Naive thymus-derived CD4-positive, alpha-beta T cell (primary cell): Measurements from ENCODE around the gene OPRM1. TPM values are rescaled to one million over a fixed set of nuclear protein-coding genes. Genes with fewer than 3 reads are reported as not detected.
A peak's percentile ranks its signal among the peaks of the same experiment; 100 is the strongest.

Experiments used
- ATAC-seq: fragments of 150-1000 bp; cut with Tn5 transposase; 2 replicates; pipeline ENCODE4 v1.10.0; 2021; ENCODE audit warnings: mild to moderate bottlenecking, moderate library complexity
- CTCF ChIA-PET: fragments of 350-600 bp; sonication (Branson Sonifier 250); formaldehyde crosslinking; loops from one replicate; lab custom pipeline; 2021; ENCODE audit warnings: antibody characterized with exemption; lab: Charles Lee
- POLR2A ChIA-PET: fragments of 350-600 bp; sonication (Branson Sonifier 250); formaldehyde crosslinking; loops from one replicate; lab custom pipeline; 2021; ENCODE audit warnings: antibody characterized with exemption, inconsistent platforms; lab: Charles Lee
- DNase-seq, 9 donors: peaks; one replicate each; pipeline versions ENCODE4 v3.0.0 to v3.0.0-alpha.2; 2020 to 2022; ENCODE audit warnings: mixed read lengths in 1 of 9
- H3K27ac ChIP-seq: one replicate; pipeline ENCODE4 v1.7.0; 2013; ENCODE audit warnings: mild to moderate bottlenecking, low read depth, low read length, moderate library complexity
- H3K27me3 ChIP-seq, 2 donors: one replicate each; pipeline ENCODE4 v1.7.0; 2013; ENCODE audit warnings: low read length in 2 of 2, mild to moderate bottlenecking in 2 of 2, moderate library complexity in 2 of 2; ENCODE audit not compliant: control insufficient read depth in 2 of 2, insufficient read depth in 2 of 2
- H3K36me3 ChIP-seq, 3 experiments: 1 replicate in 2 of 3; 2 replicates in 1 of 3; pipeline ENCODE4 v1.7.0; 2013; ENCODE audit warnings: low read length in 3 of 3, mild to moderate bottlenecking in 3 of 3, moderate library complexity in 1 of 3; ENCODE audit not compliant: insufficient read depth in 3 of 3, control insufficient read depth in 2 of 3
- H3K4me1 ChIP-seq, 2 donors: one replicate each; pipeline ENCODE4 v1.7.0; 2013; ENCODE audit warnings: low read length in 2 of 2, mild to moderate bottlenecking in 2 of 2, moderate library complexity in 1 of 2; ENCODE audit not compliant: control insufficient read depth in 2 of 2, insufficient read depth in 2 of 2
- H3K4me3 ChIP-seq: 2 replicates; pipeline ENCODE4 v1.7.0; 2013; ENCODE audit warnings: mild to moderate bottlenecking, low read length
- H3K9me3 ChIP-seq, 3 experiments: 1 replicate in 2 of 3; 2 replicates in 1 of 3; pipeline ENCODE4 v1.7.0; 2013; ENCODE audit warnings: low read length in 3 of 3; ENCODE audit not compliant: control insufficient read depth in 2 of 3
- H3K27ac Mint-ChIP-seq, 9 donors: one replicate each; pipeline ENCODE4 v1.8.0; 2020 to 2022; ENCODE audit warnings: mixed read lengths in 9 of 9, mild to moderate bottlenecking in 8 of 9, moderate library complexity in 5 of 9, inconsistent platforms in 2 of 9
- H3K27me3 Mint-ChIP-seq, 5 donors: one replicate each; pipeline ENCODE4 v1.8.0; 2021 to 2022; ENCODE audit warnings: mixed read lengths in 5 of 5, mild to moderate bottlenecking in 1 of 5
- H3K36me3 Mint-ChIP-seq, 5 donors: one replicate each; pipeline ENCODE4 v1.8.0; 2020 to 2022; ENCODE audit warnings: mixed read lengths in 5 of 5, mild to moderate bottlenecking in 3 of 5, inconsistent platforms in 1 of 5
- H3K4me1 Mint-ChIP-seq, 7 donors: one replicate each; pipeline ENCODE4 v1.8.0; 2020 to 2022; ENCODE audit warnings: mixed read lengths in 7 of 7, mild to moderate bottlenecking in 3 of 7, inconsistent platforms in 1 of 7
- H3K4me3 Mint-ChIP-seq, 10 donors: one replicate each; pipeline ENCODE4 v1.8.0; 2020 to 2022; ENCODE audit warnings: mild to moderate bottlenecking in 10 of 10, mixed read lengths in 10 of 10, moderate library complexity in 6 of 10, inconsistent platforms in 2 of 10
- H3K9me3 Mint-ChIP-seq, 11 donors: one replicate each; pipeline ENCODE4 v1.8.0; 2020 to 2022; ENCODE audit warnings: mixed read lengths in 11 of 11, mild to moderate bottlenecking in 4 of 11, inconsistent platforms in 1 of 11, moderate library complexity in 1 of 11
- intact Hi-C, 2 donors: fragments of 100-400 bp; cut with micrococcal nuclease; formaldehyde crosslinking; loops; one replicate each; pipeline ENCODE4 v1.15.1; 2023
- polyA plus RNA-seq, 2 donors: library from polyadenylated mRNA; unstranded; fragments of 300-500 nt; fragmentation: Illumina TruSeq; gene quantifications; one replicate each; pipeline ENCODE4 v1.2.3, GENCODE V29; 2021
- total RNA-seq, 6 experiments: library from RNA in 5 of 6; stranded (reverse) in 5 of 6; gene quantifications; 1 replicate in 5 of 6; 2 replicates in 1 of 6; pipeline ENCODE4 v1.2.3 and lab custom pipeline; 2021 to 2026

The OPRM1 gene
- total and polyA plus RNA-seq, 7 experiments from 2014 or later, result not detected

DNA sequence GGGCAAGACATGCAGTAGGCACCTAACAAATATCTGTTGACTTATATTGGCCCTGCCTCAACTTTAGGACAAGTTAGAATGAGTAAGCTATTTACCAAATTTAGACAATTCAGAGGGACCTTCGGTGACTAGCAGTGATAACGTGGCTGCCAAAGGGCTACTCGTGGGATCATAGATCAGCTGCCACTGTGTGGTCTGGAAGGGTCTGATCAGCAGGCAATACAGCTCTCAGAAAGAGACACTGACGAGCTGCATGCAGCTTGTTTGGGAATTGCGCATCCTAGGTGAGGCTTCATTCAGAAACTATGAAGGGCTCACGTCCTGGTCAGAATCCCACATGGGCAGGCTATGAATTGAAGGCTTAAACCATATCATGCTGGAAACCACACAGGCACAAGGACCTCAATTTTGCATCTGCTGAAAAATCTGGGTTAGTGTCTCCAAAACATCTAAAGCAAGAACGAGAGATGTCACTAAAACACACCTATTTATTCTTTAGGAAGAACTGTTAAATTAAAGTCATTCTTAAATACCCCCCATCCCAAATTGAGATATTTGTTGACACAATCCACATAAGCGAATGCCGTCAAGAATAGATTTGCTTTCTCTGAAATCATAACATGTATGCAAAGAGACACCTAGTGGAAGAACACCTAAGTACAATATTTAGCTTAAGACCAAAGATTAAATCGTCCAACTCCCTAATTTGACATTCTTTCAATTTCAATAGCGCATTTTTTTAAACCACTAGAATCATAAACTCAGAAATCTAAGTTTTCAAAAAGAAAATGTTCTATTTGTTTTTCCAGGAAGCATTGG is 238.0 kb downstream of the OPRM1 start:
- Histone ChIP-seq H3K4me3 (peak overlapping the region; percentile 23), H3K9me3 (no peaks in the 10 kb centered on the region), H3K4me1 (peaks cover 5 to 27% of the 10 kb centered on the region in 2 donors), H3K27me3 (no peaks in the 10 kb centered on the region), H3K36me3 (no peaks in the 10 kb centered on the region), H3K27ac (peak overlapping the region; percentile 27)
- Mint-ChIP-seq H3K27ac (peak overlapping the region in 8 of 9 donors; percentile 44 to 75 (median 64)), H3K4me3 (peak overlapping the region; percentile 59 to 91 (median 68)), H3K9me3 (peaks cover 0 to 1% (median 0%) of the 10 kb centered on the region in 11 donors), H3K36me3 (peaks cover 0 to 1% (median 0%) of the 10 kb centered on the region in 5 donors), H3K27me3 (peaks cover 0 to 16% (median 0%) of the 10 kb centered on the region in 5 donors), H3K4me1 (peaks cover 20 to 50% (median 44%) of the 10 kb centered on the region in 7 donors)
- ATAC-seq (peak; percentile 84), DNase-seq (peak in 7 of 9 donors; percentile 28 to 68 (median 58))
- intact Hi-C loops, result loop anchor here (1.0 to 2.0 kb wide), 7 partner anchors 8 to 123 kb away; no protein-coding TSS in a partner anchor
- ChIA-PET CTCF (interaction anchor here (0.6 to 6.6 kb wide), 33 partner anchors 8 to 457 kb away, joined by 3 to 186 read pairs (median 4); no protein-coding TSS in a partner anchor), POLR2A (interaction anchor here (1.0 to 2.0 kb wide), 13 partner anchors 9 to 123 kb away, joined by 3 to 13 read pairs (median 5); no protein-coding TSS in a partner anchor)

DNA sequence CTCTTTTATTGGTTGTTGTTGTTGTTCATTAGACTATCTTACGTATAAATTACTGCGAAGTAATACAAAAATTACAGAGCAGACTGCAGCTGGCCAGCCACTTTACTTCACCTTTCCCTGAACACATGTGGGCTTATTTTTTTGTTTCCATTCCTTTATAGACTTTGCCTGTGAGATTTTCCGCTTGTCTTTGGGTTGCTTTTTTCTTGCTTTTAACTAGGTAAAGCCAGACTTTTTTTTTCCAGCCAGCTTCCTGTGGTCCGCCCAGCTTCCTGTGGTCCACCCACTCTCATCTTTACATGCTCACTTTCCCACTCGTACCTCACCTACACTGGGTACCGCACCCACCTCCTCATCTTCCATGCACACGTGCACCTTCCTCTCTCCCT is 238.6 kb downstream of the OPRM1 start:
- intact Hi-C loops, result loop anchor here (1.0 to 2.0 kb wide), 7 partner anchors 8 to 123 kb away; no protein-coding TSS in a partner anchor
- peak overlapping the region; percentile 23 for H3K4me3 ChIP-seq
- peak overlapping the region in 8 of 9 donors; percentile 44 to 75 (median 64) for H3K27ac Mint-ChIP-seq
- H3K36me3 Mint-ChIP-seq, result peaks cover 0 to 1% (median 0%) of the 10 kb centered on the region in 5 donors
- peak overlapping the region; percentile 59 to 91 (median 68) for H3K4me3 Mint-ChIP-seq
- ATAC-seq, result no peak
- H3K27me3 ChIP-seq, result no peaks in the 10 kb centered on the region
- no peaks in the 10 kb centered on the region for H3K36me3 ChIP-seq
- peaks cover 0 to 1% (median 0%) of the 10 kb centered on the region in 11 donors for H3K9me3 Mint-ChIP-seq
- H3K27ac ChIP-seq, result peak overlapping the region; percentile 27
- H3K4me1 ChIP-seq, result peaks cover 5 to 27% of the 10 kb centered on the region in 2 donors
- peaks cover 20 to 50% (median 44%) of the 10 kb centered on the region in 7 donors for H3K4me1 Mint-ChIP-seq
- CTCF ChIA-PET, result interaction anchor here (0.6 to 6.6 kb wide), 26 partner anchors 8 to 457 kb away, joined by 3 to 186 read pairs (median 4); no protein-coding TSS in a partner anchor
- H3K27me3 Mint-ChIP-seq, result peaks cover 0 to 16% (median 0%) of the 10 kb centered on the region in 5 donors
- POLR2A ChIA-PET, result interaction anchor here (1.1 to 2.0 kb wide), 10 partner anchors 10 to 124 kb away, joined by 3 to 13 read pairs (median 5); no protein-coding TSS in a partner anchor
- DNase-seq, result peak in 2 of 9 donors; percentile 31 to 48
- H3K9me3 ChIP-seq, result no peaks in the 10 kb centered on the region

DNA sequence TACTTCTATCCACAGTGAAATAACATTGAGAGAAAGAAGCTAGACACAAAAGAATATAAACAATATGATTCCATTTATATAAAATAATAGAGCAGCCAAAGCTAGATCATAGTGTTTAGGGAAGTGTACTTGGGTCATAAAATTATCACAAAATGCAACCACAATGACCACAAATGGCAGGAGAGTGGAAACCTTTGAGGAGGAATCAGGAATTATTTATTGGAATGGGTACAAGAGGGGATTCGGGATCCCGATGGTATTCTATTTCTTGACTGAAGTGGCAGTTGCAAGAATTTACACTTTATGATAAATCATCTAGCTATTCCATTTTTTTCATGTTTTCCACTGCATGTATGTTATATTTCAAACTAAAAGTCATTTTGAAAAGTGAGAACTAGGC is 241.5 kb downstream of the OPRM1 start:
- no peak overlapping the region for H3K4me3 Mint-ChIP-seq
- Histone ChIP-seq H3K27ac (no peak overlapping the region), H3K4me1 (peaks cover 5 to 15% of the 10 kb centered on the region in 2 donors), H3K36me3 (no peaks in the 10 kb centered on the region), H3K27me3 (no peaks in the 10 kb centered on the region), H3K4me3 (no peak overlapping the region), H3K9me3 (no peaks in the 10 kb centered on the region)
- ChIA-PET POLR2A (interaction anchor here (0.6 kb wide), 2 partner anchors 126 to 1969 kb away, joined by 3 read pairs; no protein-coding TSS in a partner anchor), CTCF (interaction anchor here (1.3 kb wide), 2 partner anchors 91 to 126 kb away, joined by 5 to 8 read pairs; no protein-coding TSS in a partner anchor)
- H3K36me3 Mint-ChIP-seq, result no peaks in the 10 kb centered on the region
- intact Hi-C loops, result no loop called here
- ATAC-seq (no peak), DNase-seq (no peak)
- H3K4me1 Mint-ChIP-seq, result peaks cover 16 to 27% (median 27%) of the 10 kb centered on the region in 7 donors
- peaks cover 0 to 6% (median 0%) of the 10 kb centered on the region in 11 donors for H3K9me3 Mint-ChIP-seq
- H3K27ac Mint-ChIP-seq, result no peak overlapping the region
- peaks cover 0 to 10% (median 0%) of the 10 kb centered on the region in 5 donors for H3K27me3 Mint-ChIP-seq

DNA sequence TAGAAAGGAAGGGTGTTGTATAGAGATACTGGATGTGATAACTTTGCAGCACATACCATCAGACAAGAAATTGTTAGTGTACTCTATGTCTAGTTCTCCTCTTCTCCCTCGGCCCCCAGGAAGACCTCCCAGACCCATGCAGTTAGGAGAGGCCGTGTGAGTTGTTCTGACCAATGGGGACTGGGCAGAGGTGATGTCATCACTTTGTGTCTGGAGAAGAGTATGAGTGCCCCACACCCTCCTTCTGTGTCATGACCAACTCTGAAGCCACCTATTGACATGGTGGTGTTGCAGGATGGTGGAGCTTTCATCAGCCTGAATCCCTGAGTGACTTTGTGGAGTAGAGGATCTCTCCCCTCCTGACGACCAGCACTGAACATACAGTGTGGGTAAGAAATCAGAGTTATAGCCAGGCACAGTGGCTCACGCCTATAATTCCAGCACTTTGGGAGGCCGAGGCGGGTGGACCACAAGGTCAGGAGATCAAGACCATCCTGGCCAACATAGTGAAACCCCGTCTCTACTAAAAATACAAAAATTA is 245.3 kb downstream of the OPRM1 start:
- no peaks in the 10 kb centered on the region for H3K4me1 ChIP-seq
- ATAC-seq, result no peak
- POLR2A ChIA-PET, result no interaction called here
- no peaks in the 10 kb centered on the region for H3K36me3 ChIP-seq
- DNase-seq, result no peak
- no peaks in the 10 kb centered on the region for H3K36me3 Mint-ChIP-seq
- H3K27me3 ChIP-seq, result no peaks in the 10 kb centered on the region
- intact Hi-C loops, result no loop called here
- H3K9me3 ChIP-seq, result no peaks in the 10 kb centered on the region
- H3K9me3 Mint-ChIP-seq, result peaks cover 0 to 7% (median 0%) of the 10 kb centered on the region in 11 donors
- no peak overlapping the region for H3K27ac Mint-ChIP-seq
- no peak overlapping the region for H3K4me3 ChIP-seq
- CTCF ChIA-PET, result interaction anchor here (2.0 kb wide), 1 partner anchor 7 kb away, joined by 6 read pairs; no protein-coding TSS in a partner anchor
- H3K27ac ChIP-seq, result no peak overlapping the region
- peaks cover 0 to 9% (median 0%) of the 10 kb centered on the region in 5 donors for H3K27me3 Mint-ChIP-seq
- no peak overlapping the region for H3K4me3 Mint-ChIP-seq
- peaks cover 0 to 1% (median 0%) of the 10 kb centered on the region in 7 donors for H3K4me1 Mint-ChIP-seq

DNA sequence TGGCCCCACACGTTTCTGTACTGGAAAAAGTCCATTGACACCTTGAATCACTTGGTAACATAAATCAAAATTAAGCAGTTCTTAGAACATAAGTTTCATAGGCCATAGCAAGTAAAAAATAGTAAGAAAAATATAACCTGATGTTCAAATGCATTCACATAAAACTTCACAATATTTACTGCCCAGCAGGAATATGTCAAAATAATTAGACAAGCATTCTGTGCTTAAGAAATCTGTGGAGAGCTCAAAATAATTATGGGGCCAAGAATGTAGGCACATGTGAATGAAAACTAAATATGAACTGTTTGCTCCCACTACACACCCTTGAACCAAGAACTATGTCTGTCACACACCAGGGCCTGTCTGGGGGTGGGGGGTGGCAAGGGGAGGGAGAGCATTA is 246.8 kb downstream of the OPRM1 start:
- Mint-ChIP-seq H3K4me1 (peaks cover 0 to 1% (median 0%) of the 10 kb centered on the region in 7 donors), H3K36me3 (peaks cover 0 to 6% (median 0%) of the 10 kb centered on the region in 5 donors), H3K4me3 (no peak overlapping the region), H3K9me3 (peaks cover 0 to 7% (median 0%) of the 10 kb centered on the region in 11 donors), H3K27me3 (peaks cover 0 to 9% (median 0%) of the 10 kb centered on the region in 5 donors), H3K27ac (peak overlapping the region in 1 of 9 donors; percentile 33)
- Histone ChIP-seq H3K4me1 (no peaks in the 10 kb centered on the region), H3K27me3 (no peaks in the 10 kb centered on the region), H3K27ac (no peak overlapping the region), H3K4me3 (no peak overlapping the region), H3K9me3 (no peaks in the 10 kb centered on the region), H3K36me3 (no peaks in the 10 kb centered on the region)
- POLR2A ChIA-PET, result no interaction called here
- ATAC-seq (no peak), DNase-seq (no peak)
- CTCF ChIA-PET, result interaction anchor here (2.0 kb wide), 1 partner anchor 9 kb away, joined by 6 read pairs; no protein-coding TSS in a partner anchor
- intact Hi-C loops, result no loop called here
